ENCODE measurements around the gene MARVELD3.

The MARVELD3 gene

GRCh38 chr16:71648162-71648561 is 22.2 kb downstream of the MARVELD3 start:
- no peak overlapping the region for H3K27ac ChIP-seq (ENCODE audit: low read length, poor library complexity, severe bottlenecking)
- H2BK15ac ChIP-seq (ENCODE audit: low read depth, poor library complexity, severe bottlenecking) = no peak overlapping the region
- no peak for DNase-seq
- H3K4me1 ChIP-seq (ENCODE audit: control insufficient read depth, insufficient read depth, low read depth, low read length) = no peaks in the 10 kb centered on the region
- no peak overlapping the region for H2BK5ac ChIP-seq (ENCODE audit: low read depth, low read length, poor library complexity, severe bottlenecking)
- H3K36me3 ChIP-seq (ENCODE audit: control insufficient read depth in 1 of 2, insufficient read depth in 2 of 2, low read depth in 1 of 2, low read length in 2 of 2) = peaks cover 30 to 67% of the 10 kb centered on the region in 2 experiments
- WGBS = 94% methylated on average over 2 of the region's 2 CpGs
- no peak overlapping the region for H3K4me3 ChIP-seq (ENCODE audit: insufficient read depth in 1 of 2, low read depth in 1 of 2, low read length in 2 of 2)
- no peaks in the 10 kb centered on the region for H3K9me3 ChIP-seq (ENCODE audit: control insufficient read depth, low read length)
- H4K8ac ChIP-seq (ENCODE audit: low read length) = no peak overlapping the region
- no peak overlapping the region for H3K14ac ChIP-seq (ENCODE audit: low read length in 2 of 2)
- no peak overlapping the region for H2BK120ac ChIP-seq (ENCODE audit: low read depth, low read length)
- H2AFZ ChIP-seq (ENCODE audit: low read depth, low read length) = no peak overlapping the region
- H2BK12ac ChIP-seq (ENCODE audit: low read length in 2 of 2) = no peak overlapping the region
- H3K79me1 ChIP-seq (replicated peaks; ENCODE audit: low read length, poor library complexity, severe bottlenecking) = peaks cover 7% of the 10 kb centered on the region
- no peak overlapping the region for H3K4ac ChIP-seq (ENCODE audit: low read depth in 1 of 2, low read length in 2 of 2)
- H3K18ac ChIP-seq (ENCODE audit: low read depth in 1 of 2, low read length in 2 of 2) = no peak overlapping the region
- no peaks in the 10 kb centered on the region for H3K27me3 ChIP-seq (ENCODE audit: control insufficient read depth in 1 of 2, insufficient read depth in 1 of 2, low read length in 2 of 2)
- no peak overlapping the region for H2AK5ac ChIP-seq (ENCODE audit: low read length, severe bottlenecking)
- H3K23ac ChIP-seq (ENCODE audit: low read length in 2 of 2) = no peak overlapping the region
- H4K91ac ChIP-seq (ENCODE audit: low read length) = no peak overlapping the region
- H3K4me2 ChIP-seq (ENCODE audit: low read length, poor library complexity, severe bottlenecking) = no peak overlapping the region
- no peak overlapping the region for H3K9ac ChIP-seq (ENCODE audit: low read length)

GRCh38 chr16:71648921-71649320 is 22.9 kb downstream of the MARVELD3 start:
- Histone ChIP-seq H2BK5ac (ENCODE audit: low read depth, low read length, poor library complexity, severe bottlenecking) (no peak overlapping the region), H3K9ac (ENCODE audit: low read length) (no peak overlapping the region), H3K18ac (ENCODE audit: low read depth in 1 of 2, low read length in 2 of 2) (no peak overlapping the region), H2BK120ac (ENCODE audit: low read depth, low read length) (no peak overlapping the region), H4K8ac (ENCODE audit: low read length) (no peak overlapping the region), H2BK12ac (ENCODE audit: low read length in 2 of 2) (no peak overlapping the region), H3K14ac (ENCODE audit: low read length in 2 of 2) (no peak overlapping the region), H3K79me1 (replicated peaks; ENCODE audit: low read length, poor library complexity, severe bottlenecking) (peaks cover 7% of the 10 kb centered on the region), H4K91ac (ENCODE audit: low read length) (no peak overlapping the region), H3K23ac (ENCODE audit: low read length in 2 of 2) (no peak overlapping the region), H3K4ac (ENCODE audit: low read depth in 1 of 2, low read length in 2 of 2) (no peak overlapping the region), H2AK5ac (ENCODE audit: low read length, severe bottlenecking) (no peak overlapping the region), H3K4me1 (ENCODE audit: control insufficient read depth, insufficient read depth, low read depth, low read length) (no peaks in the 10 kb centered on the region), H3K27me3 (ENCODE audit: control insufficient read depth in 1 of 2, insufficient read depth in 1 of 2, low read length in 2 of 2) (no peaks in the 10 kb centered on the region), H3K27ac (ENCODE audit: low read length, poor library complexity, severe bottlenecking) (no peak overlapping the region), H3K36me3 (ENCODE audit: control insufficient read depth in 1 of 2, insufficient read depth in 2 of 2, low read depth in 1 of 2, low read length in 2 of 2) (peaks cover 30 to 71% of the 10 kb centered on the region in 2 experiments), H3K4me2 (ENCODE audit: low read length, poor library complexity, severe bottlenecking) (no peak overlapping the region), H3K4me3 (ENCODE audit: insufficient read depth in 1 of 2, low read depth in 1 of 2, low read length in 2 of 2) (no peak overlapping the region), H2BK15ac (ENCODE audit: low read depth, poor library complexity, severe bottlenecking) (no peak overlapping the region), H3K9me3 (ENCODE audit: control insufficient read depth, low read length) (no peaks in the 10 kb centered on the region), H2AFZ (ENCODE audit: low read depth, low read length) (no peak overlapping the region)
- WGBS = 90% methylated on average over 4 of the region's 6 CpGs
- no peak for DNase-seq

DNA sequence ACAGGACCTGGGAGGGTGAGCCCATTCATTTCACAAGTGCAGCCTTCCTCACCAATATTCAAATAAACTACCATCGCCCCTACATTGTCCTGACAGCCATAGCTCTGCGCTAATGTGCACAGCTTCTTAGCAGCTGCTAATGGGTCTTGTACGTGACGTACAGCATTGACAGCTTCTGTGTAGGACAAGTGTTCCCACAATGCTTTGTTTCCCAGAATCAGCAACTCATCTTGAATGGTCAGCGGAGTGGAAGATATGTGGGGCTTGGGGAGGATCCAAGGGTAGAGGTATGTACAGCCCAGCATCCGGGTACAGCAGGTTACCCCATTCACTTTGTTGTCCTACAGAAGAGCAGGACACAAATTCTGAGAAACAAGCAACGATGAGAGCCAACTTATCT is 23.7 kb downstream of the MARVELD3 start:
- H3K23ac ChIP-seq (ENCODE audit: low read length in 2 of 2) = no peak overlapping the region

GRCh38 chr16:71658771-71659170 is 32.8 kb downstream of the MARVELD3 start:
- H2BK120ac ChIP-seq (ENCODE audit: low read depth, low read length) = no peak overlapping the region
- H3K9ac ChIP-seq (ENCODE audit: low read length) = no peak overlapping the region
- 100% methylated on average over 2 of the region's 4 CpGs for WGBS
- H2AFZ ChIP-seq (ENCODE audit: low read depth, low read length) = no peak overlapping the region
- H3K79me1 ChIP-seq (replicated peaks; ENCODE audit: low read length, poor library complexity, severe bottlenecking) = peaks cover 3% of the 10 kb centered on the region
- H3K4ac ChIP-seq (ENCODE audit: low read depth in 1 of 2, low read length in 2 of 2) = no peak overlapping the region
- no peak overlapping the region for H3K4me3 ChIP-seq (ENCODE audit: insufficient read depth in 1 of 2, low read depth in 1 of 2, low read length in 2 of 2)
- peaks cover 21 to 51% of the 10 kb centered on the region in 2 experiments for H3K36me3 ChIP-seq (ENCODE audit: control insufficient read depth in 1 of 2, insufficient read depth in 2 of 2, low read depth in 1 of 2, low read length in 2 of 2)
- no peak overlapping the region for H3K23ac ChIP-seq (ENCODE audit: low read length in 2 of 2)
- no peak overlapping the region for H2AK5ac ChIP-seq (ENCODE audit: low read length, severe bottlenecking)
- DNase-seq = no peak
- no peaks in the 10 kb centered on the region for H3K4me1 ChIP-seq (ENCODE audit: control insufficient read depth, insufficient read depth, low read depth, low read length)
- H3K9me3 ChIP-seq (ENCODE audit: control insufficient read depth, low read length) = no peaks in the 10 kb centered on the region
- H3K27me3 ChIP-seq (ENCODE audit: control insufficient read depth in 1 of 2, insufficient read depth in 1 of 2, low read length in 2 of 2) = no peaks in the 10 kb centered on the region
- H3K4me2 ChIP-seq (ENCODE audit: low read length, poor library complexity, severe bottlenecking) = no peak overlapping the region
- H2BK12ac ChIP-seq (ENCODE audit: low read length in 2 of 2) = no peak overlapping the region
- no peak overlapping the region for H2BK5ac ChIP-seq (ENCODE audit: low read depth, low read length, poor library complexity, severe bottlenecking)
- peak overlapping the region; percentile 59 for H3K27ac ChIP-seq (ENCODE audit: low read length, poor library complexity, severe bottlenecking)
- H3K18ac ChIP-seq (ENCODE audit: low read depth in 1 of 2, low read length in 2 of 2) = no peak overlapping the region
- H4K8ac ChIP-seq (ENCODE audit: low read length) = no peak overlapping the region
- no peak overlapping the region for H2BK15ac ChIP-seq (ENCODE audit: low read depth, poor library complexity, severe bottlenecking)
- no peak overlapping the region for H4K91ac ChIP-seq (ENCODE audit: low read length)
- H3K14ac ChIP-seq (ENCODE audit: low read length in 2 of 2) = no peak overlapping the region

More for the DNA sequence above, 23.7 kb downstream of the MARVELD3 start:
- H3K27ac ChIP-seq (ENCODE audit: low read length, poor library complexity, severe bottlenecking) = no peak overlapping the region
- H3K14ac ChIP-seq (ENCODE audit: low read length in 2 of 2) = no peak overlapping the region
- H3K36me3 ChIP-seq (ENCODE audit: control insufficient read depth in 1 of 2, insufficient read depth in 2 of 2, low read depth in 1 of 2, low read length in 2 of 2) = peaks cover 30 to 72% of the 10 kb centered on the region in 2 experiments
- H3K4me3 ChIP-seq (ENCODE audit: insufficient read depth in 1 of 2, low read depth in 1 of 2, low read length in 2 of 2) = no peak overlapping the region
- no peak overlapping the region for H2BK15ac ChIP-seq (ENCODE audit: low read depth, poor library complexity, severe bottlenecking)
- no peak overlapping the region for H2BK12ac ChIP-seq (ENCODE audit: low read length in 2 of 2)
- no peak overlapping the region for H4K8ac ChIP-seq (ENCODE audit: low read length)
- no peak overlapping the region for H3K4ac ChIP-seq (ENCODE audit: low read depth in 1 of 2, low read length in 2 of 2)
- no peaks in the 10 kb centered on the region for H3K27me3 ChIP-seq (ENCODE audit: control insufficient read depth in 1 of 2, insufficient read depth in 1 of 2, low read length in 2 of 2)
- H3K4me2 ChIP-seq (ENCODE audit: low read length, poor library complexity, severe bottlenecking) = no peak overlapping the region
- peaks cover 7% of the 10 kb centered on the region for H3K79me1 ChIP-seq (replicated peaks; ENCODE audit: low read length, poor library complexity, severe bottlenecking)
- H2BK120ac ChIP-seq (ENCODE audit: low read depth, low read length) = no peak overlapping the region
- H3K18ac ChIP-seq (ENCODE audit: low read depth in 1 of 2, low read length in 2 of 2) = no peak overlapping the region
- no peak overlapping the region for H4K91ac ChIP-seq (ENCODE audit: low read length)
- no peak overlapping the region for H2AFZ ChIP-seq (ENCODE audit: low read depth, low read length)
- no peaks in the 10 kb centered on the region for H3K4me1 ChIP-seq (ENCODE audit: control insufficient read depth, insufficient read depth, low read depth, low read length)
- H2AK5ac ChIP-seq (ENCODE audit: low read length, severe bottlenecking) = no peak overlapping the region
- no peak for DNase-seq
- 97% methylated on average over 6 of the region's 7 CpGs for WGBS
- H2BK5ac ChIP-seq (ENCODE audit: low read depth, low read length, poor library complexity, severe bottlenecking) = no peak overlapping the region
- H3K9me3 ChIP-seq (ENCODE audit: control insufficient read depth, low read length) = no peaks in the 10 kb centered on the region
- no peak overlapping the region for H3K9ac ChIP-seq (ENCODE audit: low read length)

All from mesenchymal stem cell (in vitro differentiated cells and primary cell).